Testis (tissue), 2 donors: ENCODE data around the gene ADAD2.

Experiments used
- CTCF ChIP-seq, 3 experiments: fragments of 450-650 bp in 2 of 3; fragments of 200-600 bp in 1 of 3; sonication (generic) in 1 of 3; IDR thresholded peaks; one replicate each; pipeline ENCODE4 v1.5.1; 2016 to 2019; ENCODE audit warnings: antibody characterized with exemption in 3 of 3, mild to moderate bottlenecking in 2 of 3, moderate library complexity in 1 of 3
- POLR2A ChIP-seq: fragments of 450-650 bp; IDR thresholded peaks from one replicate; pipeline ENCODE4 v1.6.1; 2017; ENCODE audit warnings: antibody characterized with exemption, mild to moderate bottlenecking, moderate library complexity

DNA sequence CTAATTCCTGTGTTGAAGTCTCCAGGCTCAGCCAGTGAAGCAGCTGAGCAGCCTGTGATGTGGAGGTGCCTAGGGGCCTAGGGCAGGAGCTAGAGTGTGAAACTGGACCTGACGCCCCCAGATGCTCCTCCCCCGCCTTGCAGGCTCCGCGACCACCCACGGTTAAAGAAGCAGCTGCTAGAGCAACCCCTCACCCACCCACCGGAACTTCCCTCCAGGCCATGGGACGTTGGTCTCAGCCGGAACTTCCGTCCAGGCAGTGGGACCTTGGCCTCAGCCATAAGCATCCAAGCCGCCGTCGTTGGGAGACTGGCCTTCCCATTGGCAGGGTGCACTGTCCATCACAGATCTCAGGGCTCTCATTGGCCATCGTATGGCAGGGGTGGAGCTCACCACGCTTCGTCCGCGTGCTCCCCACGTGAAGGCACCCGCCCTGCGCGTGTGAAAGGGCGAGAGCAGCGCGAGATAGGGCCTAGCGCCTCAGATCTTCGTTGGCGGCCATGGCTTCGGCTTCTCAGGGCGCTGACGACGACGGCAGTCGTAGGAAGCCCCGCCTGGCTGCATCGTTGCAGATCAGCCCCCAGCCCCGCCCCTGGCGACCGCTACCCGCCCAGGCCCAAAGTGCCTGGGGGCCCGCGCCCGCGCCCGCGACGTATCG is at the start of gene ADAD2:
- TF ChIP-seq CTCF (IDR thresholded peaks at IDR 0.05) (no peak), POLR2A (no peak)
